NB4 (cell line): Measurements from ENCODE around the gene TMEM38B.

Source experiments
- MYC ChIP-seq: IDR thresholded peaks from 2 replicates; pipeline ENCODE4 v1.6.1; 2011; ENCODE audit warnings: low read depth, low read length
- POLR2A ChIP-seq: IDR thresholded peaks from 2 replicates; pipeline ENCODE4 v1.6.1; 2011; ENCODE audit warnings: mild to moderate bottlenecking; ENCODE audit not compliant: insufficient read length; ENCODE audit errors: extremely low read depth
- TF ChIP-seq, protein P1 (sequence below): IDR thresholded peaks from one replicate; pipeline ENCODE4 v1.5.1; 2012; ENCODE audit warnings: low read depth, low read length
- TF ChIP-seq, protein P2 (sequence below): IDR thresholded peaks from 2 replicates; pipeline ENCODE4 v1.6.1; 2011; ENCODE audit warnings: low read depth, low read length

GRCh38 chr9:105678163-105678562, 16.2 kb upstream of the TMEM38B start:
- TF ChIP-seq POLR2A (no peak), MYC (no peak)
- TF ChIP-seq, protein P1, sequence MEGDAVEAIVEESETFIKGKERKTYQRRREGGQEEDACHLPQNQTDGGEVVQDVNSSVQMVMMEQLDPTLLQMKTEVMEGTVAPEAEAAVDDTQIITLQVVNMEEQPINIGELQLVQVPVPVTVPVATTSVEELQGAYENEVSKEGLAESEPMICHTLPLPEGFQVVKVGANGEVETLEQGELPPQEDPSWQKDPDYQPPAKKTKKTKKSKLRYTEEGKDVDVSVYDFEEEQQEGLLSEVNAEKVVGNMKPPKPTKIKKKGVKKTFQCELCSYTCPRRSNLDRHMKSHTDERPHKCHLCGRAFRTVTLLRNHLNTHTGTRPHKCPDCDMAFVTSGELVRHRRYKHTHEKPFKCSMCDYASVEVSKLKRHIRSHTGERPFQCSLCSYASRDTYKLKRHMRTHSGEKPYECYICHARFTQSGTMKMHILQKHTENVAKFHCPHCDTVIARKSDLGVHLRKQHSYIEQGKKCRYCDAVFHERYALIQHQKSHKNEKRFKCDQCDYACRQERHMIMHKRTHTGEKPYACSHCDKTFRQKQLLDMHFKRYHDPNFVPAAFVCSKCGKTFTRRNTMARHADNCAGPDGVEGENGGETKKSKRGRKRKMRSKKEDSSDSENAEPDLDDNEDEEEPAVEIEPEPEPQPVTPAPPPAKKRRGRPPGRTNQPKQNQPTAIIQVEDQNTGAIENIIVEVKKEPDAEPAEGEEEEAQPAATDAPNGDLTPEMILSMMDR = no peak
- TF ChIP-seq, protein P2, sequence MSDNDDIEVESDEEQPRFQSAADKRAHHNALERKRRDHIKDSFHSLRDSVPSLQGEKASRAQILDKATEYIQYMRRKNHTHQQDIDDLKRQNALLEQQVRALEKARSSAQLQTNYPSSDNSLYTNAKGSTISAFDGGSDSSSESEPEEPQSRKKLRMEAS = no peak
